ENCODE measurements around the gene TBC1D8.

DNA sequence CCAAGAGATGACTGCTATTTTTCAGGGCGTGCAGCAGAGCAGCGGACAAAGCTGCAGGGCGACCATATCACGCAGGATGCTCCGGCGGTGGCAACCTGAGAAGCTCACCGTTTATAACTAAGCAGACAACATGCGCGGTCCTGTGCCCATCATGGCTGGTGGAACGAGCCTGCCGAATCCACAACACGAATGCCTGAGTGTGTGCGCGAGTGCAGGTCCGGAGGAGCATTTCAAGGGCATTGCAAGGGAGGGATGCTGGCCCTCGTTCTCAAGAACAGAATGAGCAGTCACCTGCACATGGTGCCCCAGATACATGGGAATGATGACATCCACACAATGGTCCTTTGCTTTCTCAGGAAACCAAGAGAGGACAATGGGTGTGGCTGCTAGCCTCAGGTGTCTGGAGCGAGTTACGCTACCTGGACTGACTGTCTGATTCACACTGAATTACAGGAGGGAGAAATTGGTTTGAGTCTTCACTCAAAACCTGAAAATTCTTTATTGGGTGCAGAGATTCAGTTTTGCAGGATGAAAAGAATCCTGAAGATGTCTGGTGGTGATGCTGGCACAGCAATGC lies 39.8 kb downstream of the TBC1D8 start:
- TF ChIP-seq, protein P1, sequence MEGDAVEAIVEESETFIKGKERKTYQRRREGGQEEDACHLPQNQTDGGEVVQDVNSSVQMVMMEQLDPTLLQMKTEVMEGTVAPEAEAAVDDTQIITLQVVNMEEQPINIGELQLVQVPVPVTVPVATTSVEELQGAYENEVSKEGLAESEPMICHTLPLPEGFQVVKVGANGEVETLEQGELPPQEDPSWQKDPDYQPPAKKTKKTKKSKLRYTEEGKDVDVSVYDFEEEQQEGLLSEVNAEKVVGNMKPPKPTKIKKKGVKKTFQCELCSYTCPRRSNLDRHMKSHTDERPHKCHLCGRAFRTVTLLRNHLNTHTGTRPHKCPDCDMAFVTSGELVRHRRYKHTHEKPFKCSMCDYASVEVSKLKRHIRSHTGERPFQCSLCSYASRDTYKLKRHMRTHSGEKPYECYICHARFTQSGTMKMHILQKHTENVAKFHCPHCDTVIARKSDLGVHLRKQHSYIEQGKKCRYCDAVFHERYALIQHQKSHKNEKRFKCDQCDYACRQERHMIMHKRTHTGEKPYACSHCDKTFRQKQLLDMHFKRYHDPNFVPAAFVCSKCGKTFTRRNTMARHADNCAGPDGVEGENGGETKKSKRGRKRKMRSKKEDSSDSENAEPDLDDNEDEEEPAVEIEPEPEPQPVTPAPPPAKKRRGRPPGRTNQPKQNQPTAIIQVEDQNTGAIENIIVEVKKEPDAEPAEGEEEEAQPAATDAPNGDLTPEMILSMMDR (IDR thresholded peaks at IDR 0.05): no peak
- TF ChIP-seq ZFX (IDR thresholded peaks at IDR 0.05; ENCODE audit: borderline replicate concordance): no peak
